GM18868 (cell line): Measurements from ENCODE around the gene KASH5.
"Not testable (repeated sequence)": the region's sequence is repeated elsewhere in the genome, so short reads cannot be mapped to it uniquely, and the experiment has no call there.

Source experiments
- ATAC-seq: cut with Tn5 transposase; IDR thresholded peaks from one replicate; pipeline ENCODE4 v1.9.1; 2021; ENCODE audit warnings: mild to moderate bottlenecking, moderate library complexity; ENCODE audit not compliant: unreplicated experiment

KASH5 gene

DNA sequence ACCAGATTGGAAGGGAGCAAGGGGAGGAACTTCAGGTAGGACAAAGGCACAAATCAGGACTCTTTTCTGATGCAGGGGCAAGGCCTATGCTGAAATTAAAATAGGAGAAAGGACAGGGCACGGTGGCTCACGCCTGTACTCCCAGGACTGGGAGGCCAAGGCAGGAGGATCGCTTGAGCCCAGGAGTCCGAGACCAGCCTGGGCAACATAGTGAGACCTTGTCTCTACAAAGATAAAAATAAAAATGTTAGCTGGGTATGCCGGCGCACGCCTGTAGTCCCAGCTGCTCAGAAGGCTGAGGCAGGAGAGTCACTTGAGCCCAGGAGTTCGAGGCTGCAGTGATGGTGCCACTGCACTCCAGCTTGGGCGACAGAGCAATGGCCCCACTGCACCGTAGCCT is 47.6 kb downstream of the KASH5 start:
- no peak for ATAC-seq

DNA sequence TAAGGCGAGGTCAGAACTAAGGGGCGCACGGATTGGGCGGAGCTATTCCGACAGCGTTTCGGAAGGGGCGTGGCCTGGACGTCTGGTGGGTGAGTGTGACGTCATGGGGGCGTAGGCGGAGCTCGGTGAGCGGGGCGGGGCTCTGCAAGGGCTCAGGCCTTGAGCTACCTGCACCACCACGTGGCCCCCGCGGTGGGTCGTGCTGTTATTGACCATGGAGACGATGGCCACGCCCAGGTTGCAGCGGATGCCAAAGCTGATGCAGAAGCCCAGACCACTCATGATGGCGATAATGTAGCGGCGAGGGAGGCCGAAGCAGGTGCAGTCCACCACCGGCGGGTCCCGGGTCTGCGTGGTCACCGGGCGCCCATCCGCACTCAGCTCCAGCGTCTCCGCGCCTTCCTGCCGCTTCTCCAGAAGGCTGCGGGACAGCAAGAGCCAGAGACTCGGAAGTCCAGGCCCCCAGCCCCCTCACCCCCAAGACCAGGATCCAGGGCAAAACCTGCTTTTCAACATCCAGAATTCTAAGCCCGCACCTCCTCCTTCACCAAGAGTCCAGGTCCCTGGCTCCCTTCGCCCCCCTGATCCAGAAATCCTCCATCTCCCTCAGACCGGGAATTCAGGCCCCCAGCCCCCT is 48.5 kb downstream of the KASH5 start:
- no peak for ATAC-seq

DNA sequence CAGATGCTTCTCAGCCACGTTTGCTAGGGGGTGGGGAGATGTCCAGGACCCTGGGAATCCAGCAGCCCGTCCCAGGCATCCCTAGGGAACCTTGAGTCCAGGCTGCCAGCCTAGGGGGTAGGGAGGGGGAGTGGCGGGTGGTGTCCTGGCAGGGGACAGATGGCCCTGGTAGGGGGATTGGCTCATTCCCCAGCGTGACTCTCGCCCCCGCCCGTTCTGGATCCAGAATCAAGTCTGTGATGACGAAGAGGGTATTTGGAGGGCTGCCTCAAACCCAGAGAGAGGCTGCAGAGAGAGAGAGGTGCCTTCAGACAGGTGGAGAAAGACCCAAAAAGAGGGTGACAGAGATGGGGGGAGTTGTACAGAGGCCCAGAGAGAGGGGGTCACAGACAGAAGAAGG is 49.2 kb downstream of the KASH5 start:
- ATAC-seq = no peak

DNA sequence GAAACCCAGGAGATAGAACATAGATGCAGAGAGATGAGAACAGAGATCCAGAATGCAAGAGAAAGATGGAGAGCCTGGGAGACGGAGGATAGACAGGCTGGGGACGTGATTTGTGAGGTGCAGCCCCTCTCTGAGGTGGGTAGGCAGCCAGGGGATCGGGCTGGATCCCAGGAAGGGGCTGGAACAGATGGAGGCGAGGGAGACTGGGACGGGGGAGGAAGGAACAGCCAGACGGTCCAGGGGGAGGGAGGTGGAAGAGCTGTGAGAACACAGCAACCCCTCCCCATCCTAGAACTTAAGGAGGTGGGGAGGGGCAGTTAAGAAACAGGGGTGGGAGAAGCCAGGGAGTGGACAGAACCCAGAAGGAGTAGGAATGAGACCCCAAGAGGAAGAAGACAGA is 50.2 kb downstream of the KASH5 start:
- ATAC-seq = no peak

DNA sequence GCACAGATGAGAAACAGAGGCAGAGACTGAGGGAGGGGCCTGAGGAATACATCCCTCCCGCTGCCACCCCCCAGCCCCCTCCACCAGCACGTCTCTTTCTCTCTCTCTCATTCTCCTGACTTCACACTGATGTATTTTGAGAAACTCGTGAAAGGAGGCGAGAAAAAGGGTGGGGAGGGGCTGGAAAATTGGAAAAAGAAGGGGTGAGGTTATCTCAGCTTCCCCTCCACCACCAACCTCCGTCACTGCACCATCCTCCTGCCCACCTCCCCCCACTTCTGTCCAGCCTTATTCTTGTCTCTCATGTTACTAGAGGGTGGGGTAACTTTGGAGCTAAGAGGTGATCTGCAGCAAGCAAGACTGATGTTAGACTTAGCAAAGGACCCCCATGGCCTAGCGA is 51.8 kb downstream of the KASH5 start:
- ATAC-seq = no peak

DNA sequence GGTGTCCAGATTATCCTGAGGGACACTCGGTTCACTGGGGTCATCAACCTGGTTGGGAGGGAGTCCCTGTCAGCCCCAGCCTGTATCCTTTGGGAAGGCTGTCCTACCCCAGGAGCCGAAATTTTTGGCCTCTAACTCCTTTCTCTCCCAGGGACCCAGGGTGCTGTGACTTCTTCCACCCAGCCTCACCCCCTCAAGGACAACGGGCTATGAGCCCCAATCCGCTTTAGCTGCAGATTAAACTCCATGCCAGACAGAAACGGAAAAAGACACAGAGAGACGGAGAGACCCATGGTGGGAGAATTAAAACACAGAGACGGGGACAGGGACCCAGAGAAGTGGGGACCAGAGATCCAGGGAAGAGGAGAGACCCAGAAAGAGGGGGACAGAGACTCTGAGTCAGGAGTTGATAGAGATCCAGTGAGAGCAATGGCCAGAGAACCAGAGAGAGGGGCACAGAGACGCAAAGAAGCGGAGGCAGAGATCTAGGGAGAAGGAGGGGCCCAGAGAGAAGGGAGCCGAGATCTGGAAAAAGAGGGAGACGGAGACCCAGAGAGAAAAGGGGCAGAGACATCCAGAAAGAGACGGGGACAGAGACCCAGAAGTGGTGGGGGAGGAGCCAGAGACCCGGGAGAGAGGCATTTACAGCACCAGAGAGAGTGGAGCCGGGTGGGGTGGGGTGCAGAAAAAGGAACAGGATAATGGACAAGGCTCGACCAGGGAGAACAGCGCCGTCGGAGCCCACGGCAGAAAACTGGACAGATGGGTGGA is 52.6 kb downstream of the KASH5 start:
- no peak for ATAC-seq

DNA sequence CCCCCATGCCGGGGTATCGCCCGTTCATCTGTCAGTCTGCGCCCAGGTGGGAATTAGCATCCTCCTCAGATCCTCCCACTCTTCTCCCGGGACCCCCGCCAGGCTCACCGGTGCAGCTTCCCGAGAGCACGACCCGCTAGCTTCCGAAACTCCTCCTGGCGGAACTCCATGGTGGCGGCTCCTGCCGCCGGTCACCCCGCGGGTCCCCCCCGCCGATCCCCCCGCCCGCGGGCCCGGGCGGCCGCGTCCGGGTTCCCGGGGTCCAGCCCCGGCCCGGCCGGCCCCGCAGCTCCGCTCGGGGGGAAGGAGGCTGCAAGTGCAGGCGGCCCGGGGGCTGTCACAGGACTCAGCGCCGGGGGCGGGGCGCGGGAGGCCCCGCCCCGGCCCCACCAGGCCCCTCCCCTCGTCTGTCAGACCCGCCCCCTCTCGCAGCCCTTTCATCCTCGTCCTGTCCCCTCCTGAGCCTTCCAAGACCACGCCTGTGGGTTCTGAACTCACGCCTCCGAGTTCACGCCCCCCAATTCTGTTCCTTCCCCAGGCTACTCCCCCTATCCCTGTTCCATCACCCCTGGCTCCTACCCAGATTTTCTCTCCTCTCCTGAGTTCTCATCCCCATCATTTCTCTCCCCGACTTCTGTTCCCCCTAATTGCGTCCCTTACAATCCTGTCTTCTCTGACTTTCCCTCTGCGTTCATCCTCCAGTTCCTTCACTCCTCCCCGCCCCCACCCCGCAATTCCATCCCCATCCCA is 53.3 kb downstream of the KASH5 start, which contains the start of gene SLC17A7:
Gene SLC17A7 (minus strand): TSS at position 318 of the 750 bp plus-strand sequence. CDS start 148 bp downstream, at position 170.
- no peak for ATAC-seq

DNA sequence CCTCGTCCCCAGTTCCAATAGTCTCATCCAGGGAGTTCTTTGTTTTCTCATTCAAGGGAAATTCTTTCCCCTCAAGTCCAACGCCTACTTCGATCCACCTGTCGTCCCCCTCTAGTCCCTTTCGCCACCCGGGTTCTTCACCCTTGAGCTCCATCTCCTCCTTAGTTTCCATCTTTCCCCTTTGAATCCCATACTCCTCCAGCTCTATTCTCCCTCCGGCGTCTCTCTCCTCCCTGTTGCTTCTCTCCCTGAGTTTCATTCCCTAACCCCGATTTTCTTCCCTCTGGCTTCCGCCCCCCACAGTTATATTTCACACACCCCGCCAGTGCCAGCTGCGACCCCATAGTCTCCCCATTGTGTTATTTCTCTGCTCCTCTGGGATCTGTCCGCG is 53.9 kb downstream of the KASH5 start:
- ATAC-seq = no peak

DNA sequence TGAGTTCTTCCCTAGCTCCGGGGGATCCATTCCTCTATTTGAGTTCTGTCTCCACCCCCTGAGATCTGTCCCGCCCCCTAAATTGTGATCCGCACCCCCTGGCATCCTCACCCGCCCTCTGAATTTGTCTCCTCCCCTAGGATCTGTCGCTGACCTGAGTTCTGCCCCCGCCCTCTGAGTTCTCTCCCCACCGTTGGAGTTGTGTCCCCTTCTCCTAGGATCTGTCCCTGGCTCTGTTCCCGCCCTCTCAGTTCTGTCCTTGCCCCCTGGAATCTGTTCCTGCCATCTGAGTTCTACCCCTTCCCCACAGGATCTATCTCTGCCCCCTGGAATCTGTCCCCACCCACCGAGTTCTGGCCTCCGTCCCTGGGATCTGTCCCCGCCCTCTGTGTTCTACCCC is 54.3 kb downstream of the KASH5 start:
- no peak for ATAC-seq

DNA sequence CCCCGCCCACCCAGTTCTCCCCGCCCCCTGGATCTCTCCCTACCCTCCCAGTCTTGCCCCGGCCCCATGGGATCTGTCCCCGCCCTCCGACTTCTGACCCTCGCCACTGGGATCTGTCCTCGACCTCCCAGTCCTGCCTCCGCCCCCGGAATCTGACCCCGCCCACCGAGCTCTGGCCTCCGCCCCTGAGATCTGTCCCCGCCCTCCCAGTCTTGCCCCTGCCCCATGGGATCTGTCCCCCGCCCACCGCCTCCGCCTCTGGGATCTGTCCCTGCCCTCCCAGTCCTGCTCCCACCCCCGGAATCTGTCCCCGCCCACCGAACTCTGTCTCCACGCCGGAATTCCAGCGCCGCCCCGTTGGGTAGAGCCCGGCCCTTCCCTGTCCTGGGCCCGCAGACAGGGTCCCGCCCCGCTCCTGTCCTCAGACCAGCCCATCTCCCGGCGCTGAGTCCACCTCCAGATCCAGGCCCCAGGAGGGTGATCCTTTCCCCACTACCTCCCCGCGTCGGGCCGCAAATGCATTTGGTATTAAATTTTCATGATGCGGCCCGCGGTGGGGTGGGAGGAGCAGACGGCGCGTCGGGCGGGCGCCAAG is 54.8 kb downstream of the KASH5 start:
- peak; percentile 7 for ATAC-seq

DNA sequence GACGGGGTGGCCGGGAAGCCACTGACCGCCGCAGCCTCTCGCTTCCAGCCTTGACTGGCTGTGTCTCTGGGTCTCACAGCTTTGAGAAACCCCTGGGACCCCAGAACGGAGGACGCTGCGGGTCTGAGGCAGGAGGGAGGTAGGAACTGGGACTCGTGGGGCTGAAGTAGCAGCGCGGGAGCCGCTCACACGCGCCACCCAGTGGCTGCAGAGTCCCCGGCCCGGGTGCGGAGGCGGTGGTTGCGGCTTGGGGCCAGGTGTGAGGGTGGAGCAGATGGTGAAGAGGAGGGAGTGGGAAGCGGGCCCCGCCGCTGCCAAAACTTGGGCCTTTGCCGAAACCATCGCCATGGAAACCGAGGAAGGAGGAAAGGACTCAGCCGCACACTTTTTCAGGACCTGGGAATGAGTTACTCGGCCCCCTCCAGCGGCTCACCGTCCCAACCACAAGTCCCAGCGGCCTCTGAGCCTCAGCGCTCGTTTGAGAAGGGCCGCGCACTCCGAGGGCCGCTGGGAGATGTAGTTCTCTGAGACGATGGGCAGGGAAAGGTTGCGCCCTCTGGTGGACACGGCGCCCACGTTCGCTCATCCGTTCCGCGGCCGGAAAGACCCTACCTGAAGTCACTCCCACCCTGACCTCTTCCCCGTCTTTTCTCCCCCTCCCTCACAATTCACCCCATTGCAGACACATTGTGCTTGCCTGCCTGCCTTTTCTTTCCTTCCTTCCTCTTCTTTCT is 55.5 kb downstream of the KASH5 start:
- ATAC-seq = peak; percentile 74

DNA sequence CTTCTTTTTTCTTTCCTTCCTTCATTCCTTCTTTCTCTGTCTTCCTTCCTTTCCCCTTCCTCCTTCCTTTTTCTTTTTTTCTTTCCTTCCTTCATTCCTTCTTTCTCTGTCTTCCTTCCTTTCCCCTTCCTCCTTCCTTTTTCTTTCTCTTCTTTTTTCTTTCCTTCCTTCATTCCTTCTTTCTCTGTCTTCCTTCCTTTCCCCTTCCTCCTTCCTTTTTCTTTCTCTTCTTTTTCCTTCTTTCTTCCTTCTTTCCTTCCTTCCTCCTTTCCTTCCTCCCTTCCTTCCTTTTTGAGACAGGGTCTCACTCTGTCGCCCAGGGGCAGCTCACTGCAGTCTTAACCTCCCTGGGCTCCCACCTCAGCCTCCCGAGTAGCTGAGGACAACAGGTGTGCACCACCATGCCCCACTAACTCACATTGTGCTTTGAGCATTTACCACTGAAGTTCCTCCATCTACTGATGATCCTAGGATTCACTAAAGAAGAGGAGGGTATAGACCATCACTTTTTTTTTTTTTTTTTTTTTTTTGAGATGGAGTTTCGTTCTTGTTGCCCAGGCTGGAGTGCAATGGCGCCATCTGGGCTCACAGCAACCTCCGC is 56.2 kb downstream of the KASH5 start:
- not testable (repeated sequence) for ATAC-seq

DNA sequence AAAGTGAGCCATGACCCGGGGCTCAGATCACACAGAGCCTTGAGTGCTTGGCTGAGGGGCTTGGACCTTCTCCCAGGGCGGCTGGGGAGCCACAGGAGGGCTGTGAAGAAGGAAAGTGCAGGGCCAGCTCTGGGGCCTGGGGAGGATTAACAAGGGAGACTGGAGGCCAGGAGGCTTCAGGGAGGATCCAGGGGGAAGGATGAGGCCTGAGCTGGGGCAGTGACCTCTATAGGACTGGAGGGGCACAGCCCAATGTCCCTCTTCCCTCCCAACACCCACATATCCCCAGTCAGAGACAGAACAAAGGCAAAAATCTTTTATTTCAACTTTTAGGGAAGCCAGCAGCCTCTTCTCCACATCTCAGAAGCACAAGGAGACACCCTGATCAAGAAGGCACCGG is 57.9 kb downstream of the KASH5 start:
- ATAC-seq = no peak

DNA sequence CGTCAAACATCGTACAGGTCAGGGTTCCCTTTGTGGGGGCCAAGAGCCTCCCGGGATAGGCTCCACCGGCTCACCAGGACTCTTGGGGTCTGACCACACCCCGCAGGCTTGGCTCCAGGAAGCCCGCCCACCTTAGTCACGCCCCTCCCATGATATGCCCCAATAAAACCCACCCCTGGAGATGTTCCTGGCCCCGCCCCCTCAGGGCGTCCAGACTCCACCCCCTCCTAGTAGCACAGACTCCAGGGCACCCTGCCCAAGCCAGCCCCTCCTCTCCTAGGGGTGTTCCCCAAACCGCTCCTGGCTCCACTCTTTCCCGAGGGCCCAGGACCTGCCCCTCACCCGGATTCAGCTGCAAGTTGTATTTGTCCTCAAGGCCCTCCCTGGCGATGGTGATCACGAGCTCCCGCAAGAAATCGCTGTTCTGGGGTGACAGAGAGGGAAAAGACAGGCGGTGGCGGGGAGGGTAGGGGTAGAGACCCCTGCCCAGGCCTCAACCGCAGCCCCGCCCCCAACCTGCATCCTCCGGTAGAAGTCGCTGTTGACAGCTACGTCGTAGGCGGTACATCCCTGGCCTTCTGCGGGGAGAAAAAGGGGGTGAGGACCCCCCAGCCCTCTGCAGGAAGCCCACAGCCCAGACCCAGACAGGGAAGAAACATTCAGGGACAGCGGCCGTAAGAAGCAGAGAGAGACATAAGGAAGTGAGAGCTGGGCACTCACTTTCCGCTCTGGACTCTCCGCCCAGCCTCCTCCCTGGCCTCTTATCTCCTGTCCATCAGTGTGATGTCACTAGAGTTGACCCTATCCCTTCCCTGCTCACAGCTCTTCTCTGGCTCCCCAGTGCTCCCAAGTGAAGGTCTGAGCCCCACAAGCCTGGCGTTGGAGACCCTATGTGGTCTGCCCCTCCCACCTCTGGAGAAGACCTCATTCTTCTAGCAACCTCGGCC is 59.7 kb downstream of the KASH5 start:
- no peak for ATAC-seq

DNA sequence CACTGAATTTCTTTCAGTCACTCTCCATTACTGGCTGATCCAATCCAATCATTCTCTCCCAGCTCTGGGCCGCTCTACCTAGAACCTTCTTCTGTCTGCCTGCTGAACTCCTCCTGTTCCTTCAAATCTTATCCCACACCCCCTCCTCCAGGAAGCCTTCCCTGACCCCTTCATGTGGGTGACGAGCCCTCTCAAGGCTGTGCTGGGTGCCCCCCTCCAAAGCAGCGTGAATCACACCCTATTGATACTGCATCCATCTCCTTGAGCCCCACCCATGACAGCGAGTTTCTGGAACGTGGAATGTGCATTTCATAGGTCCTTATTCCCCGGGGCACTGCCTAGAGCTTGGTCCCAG is 60.4 kb downstream of the KASH5 start:
- ATAC-seq = no peak

DNA sequence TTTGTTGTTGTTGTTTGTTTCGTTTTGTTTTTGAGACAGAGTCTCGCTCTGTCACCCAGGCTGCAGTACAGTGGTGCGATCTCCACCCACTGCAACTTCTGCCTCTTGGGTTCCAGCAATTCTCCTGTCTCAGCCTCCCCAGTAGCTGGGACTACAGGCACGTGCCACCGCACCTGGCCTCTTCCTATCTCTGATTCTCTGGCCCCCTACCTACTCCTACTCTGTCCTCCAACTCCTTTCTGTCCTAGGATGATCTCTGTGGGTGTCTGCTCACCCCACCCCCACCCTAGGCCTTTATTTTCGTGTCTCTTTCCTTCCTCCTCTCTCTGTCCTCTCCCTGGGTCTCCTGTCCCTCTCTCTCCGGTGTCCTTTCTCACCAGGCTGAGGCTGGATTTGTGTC is 62.4 kb downstream of the KASH5 start:
- no peak for ATAC-seq

DNA sequence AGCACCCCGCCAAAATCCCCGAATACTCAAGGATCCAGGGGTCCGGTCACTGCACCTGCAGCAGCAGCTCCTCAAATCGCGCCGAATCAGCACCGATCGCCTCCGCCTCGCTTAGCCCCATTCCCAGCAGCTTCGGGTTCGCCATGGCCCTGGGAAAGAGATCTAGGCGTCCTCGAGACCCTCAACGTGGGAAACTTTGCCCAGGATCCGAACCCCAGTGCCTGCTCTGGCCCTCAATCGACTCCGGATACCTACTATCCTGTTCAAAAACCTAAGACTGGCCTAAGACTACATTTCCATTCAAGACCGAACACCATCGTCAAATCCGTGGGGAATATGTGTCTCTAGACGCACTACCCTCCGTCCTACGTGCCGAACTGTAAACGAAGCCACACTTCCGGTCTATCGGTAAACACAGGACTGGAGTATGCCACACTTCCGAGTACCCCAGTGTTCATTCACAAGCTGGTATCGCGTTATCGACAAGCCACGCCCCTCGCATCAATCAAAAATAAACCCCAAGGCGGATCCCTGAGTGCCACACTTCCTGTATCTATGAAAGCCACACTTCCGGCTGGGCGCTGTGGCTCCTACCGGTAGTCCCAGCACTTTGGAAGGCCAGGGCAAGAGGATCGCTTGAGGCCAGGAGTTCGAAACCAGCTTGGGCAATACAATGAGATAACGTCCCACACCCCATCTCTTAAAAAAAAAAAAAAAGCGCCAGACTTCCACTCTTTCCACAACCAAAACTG is 63.6 kb downstream of the KASH5 start, which contains the start of gene PIH1D1:
Gene PIH1D1 (minus strand): TSS at position 385 of the 752 bp plus-strand sequence. CDS start 240 bp downstream, at position 145.
- ATAC-seq = peak; percentile 54

DNA sequence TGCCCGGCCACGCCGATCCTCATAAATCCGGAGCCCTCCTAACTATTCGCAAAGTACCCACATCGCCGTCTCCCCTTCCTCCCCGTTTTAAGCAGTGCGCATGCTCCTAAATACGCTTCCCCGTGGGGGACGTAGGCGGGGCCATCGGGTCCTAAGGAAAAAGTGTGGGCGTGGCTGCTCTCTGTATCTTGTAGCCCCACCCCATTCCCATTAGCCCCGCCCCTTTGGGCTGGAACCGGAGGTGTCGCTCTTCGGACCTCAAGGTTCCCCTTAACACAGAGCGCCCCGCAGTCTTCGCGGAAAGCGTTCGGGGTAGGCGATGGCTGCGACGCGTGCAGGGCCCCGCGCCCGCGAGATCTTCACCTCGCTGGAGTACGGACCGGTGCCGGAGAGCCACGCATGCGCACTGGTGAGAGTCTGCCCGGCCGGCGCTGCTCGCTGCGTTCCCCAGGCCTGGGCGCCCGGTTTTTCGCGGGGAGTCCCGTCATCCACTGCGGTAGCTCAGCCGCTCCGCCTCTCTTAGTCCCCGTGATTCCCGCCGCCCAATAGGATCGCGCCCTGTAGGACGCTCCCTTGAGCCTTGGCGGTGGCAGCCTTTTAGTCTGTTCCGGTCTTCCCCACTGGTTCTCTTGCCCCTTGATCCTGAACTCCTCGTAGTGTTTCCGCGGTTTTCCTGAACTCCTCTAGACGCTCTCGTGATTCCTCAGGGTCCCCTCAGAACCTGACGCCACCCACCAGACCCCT is 65.1 kb downstream of the KASH5 start, which contains the start of gene ALDH16A1:
Gene ALDH16A1 (plus strand): TSS at position 213 of the 744 bp plus-strand sequence. CDS start 107 bp downstream, at position 320.
- ATAC-seq = peak; percentile 85
